Progenitor cell of endocrine pancreas (in vitro differentiated cells): ENCODE measurements around the gene ADAMTS12. TPM values are rescaled to one million over a fixed set of nuclear protein-coding genes. Genes with fewer than 3 reads are reported as not detected.

Experiments used
- DNase-seq: peaks from one replicate; pipeline ENCODE4 v3.0.0; 2021; ENCODE audit warnings: low spot score; ENCODE audit not compliant: unreplicated experiment
- H3K27ac Mint-ChIP-seq: 2 replicates; pipeline ENCODE4 v1.8.0; 2021; ENCODE audit warnings: mild to moderate bottlenecking, moderate library complexity, mixed read lengths
- H3K27me3 Mint-ChIP-seq: 2 replicates; pipeline ENCODE4 v1.8.0; 2021; ENCODE audit warnings: mixed read lengths
- H3K36me3 Mint-ChIP-seq: 2 replicates; pipeline ENCODE4 v1.8.0; 2022; ENCODE audit warnings: mixed read lengths; ENCODE audit not compliant: insufficient read depth
- H3K4me1 Mint-ChIP-seq: 2 replicates; pipeline ENCODE4 v1.8.0; 2021; ENCODE audit warnings: low read depth, mixed read lengths
- H3K4me3 Mint-ChIP-seq: 2 replicates; pipeline ENCODE4 v1.8.0; 2021; ENCODE audit warnings: low read depth, mild to moderate bottlenecking, moderate library complexity, mixed read lengths
- H3K9me3 Mint-ChIP-seq: 2 replicates; pipeline ENCODE4 v1.8.0; 2021; ENCODE audit warnings: low read depth, mixed read lengths
- total RNA-seq: library from RNA; stranded (reverse); gene quantifications from 2 replicates; pipeline ENCODE4 v1.2.1, GENCODE V29; 2021
- TF ChIP-seq, protein P1 (sequence below): fragments of 200-600 bp; sonication (generic); IDR thresholded peaks from one replicate; pipeline ENCODE4 v1.5.0; 2021; ENCODE audit warnings: antibody characterized with exemption, mild to moderate bottlenecking; ENCODE audit not compliant: unreplicated experiment

Gene ADAMTS12
- total RNA-seq, 1 donor from 2014 or later, result 5.2 TPM

DNA sequence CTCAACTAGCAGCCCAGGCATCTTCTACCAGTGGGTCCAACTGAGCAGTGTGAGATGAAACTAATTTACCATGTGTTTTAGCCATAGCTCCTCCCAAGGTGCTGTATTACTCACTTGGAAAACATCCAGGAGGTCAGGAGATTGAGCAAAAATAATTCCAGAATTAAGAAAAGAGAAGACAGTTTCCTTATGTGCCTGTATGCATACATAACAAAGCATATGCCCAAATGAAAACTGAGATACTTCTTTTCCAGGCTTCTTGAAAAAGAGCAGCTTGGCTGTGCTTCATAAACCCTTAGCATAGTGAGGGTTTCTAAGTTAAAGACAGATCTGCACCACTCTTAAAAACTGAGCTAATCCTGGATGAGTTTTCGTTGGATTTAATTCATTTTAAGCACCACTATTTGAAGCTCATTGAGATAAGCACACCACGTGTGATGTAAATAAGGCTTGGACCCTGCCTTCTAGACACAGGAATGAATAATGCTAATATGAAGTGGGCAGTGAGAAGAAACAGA, 119.4 kb downstream of the ADAMTS12 start:
- Mint-ChIP-seq H3K4me1 (no peaks in the 10 kb centered on the region), H3K4me3 (no peak overlapping the region), H3K9me3 (peaks cover 6% of the 10 kb centered on the region), H3K27ac (no peak overlapping the region), H3K36me3 (no peaks in the 10 kb centered on the region), H3K27me3 (no peaks in the 10 kb centered on the region)
- no peak for DNase-seq
- TF ChIP-seq, protein P1, sequence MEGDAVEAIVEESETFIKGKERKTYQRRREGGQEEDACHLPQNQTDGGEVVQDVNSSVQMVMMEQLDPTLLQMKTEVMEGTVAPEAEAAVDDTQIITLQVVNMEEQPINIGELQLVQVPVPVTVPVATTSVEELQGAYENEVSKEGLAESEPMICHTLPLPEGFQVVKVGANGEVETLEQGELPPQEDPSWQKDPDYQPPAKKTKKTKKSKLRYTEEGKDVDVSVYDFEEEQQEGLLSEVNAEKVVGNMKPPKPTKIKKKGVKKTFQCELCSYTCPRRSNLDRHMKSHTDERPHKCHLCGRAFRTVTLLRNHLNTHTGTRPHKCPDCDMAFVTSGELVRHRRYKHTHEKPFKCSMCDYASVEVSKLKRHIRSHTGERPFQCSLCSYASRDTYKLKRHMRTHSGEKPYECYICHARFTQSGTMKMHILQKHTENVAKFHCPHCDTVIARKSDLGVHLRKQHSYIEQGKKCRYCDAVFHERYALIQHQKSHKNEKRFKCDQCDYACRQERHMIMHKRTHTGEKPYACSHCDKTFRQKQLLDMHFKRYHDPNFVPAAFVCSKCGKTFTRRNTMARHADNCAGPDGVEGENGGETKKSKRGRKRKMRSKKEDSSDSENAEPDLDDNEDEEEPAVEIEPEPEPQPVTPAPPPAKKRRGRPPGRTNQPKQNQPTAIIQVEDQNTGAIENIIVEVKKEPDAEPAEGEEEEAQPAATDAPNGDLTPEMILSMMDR, result no peak

GRCh38 chr5:33769968-33770367, 121.8 kb downstream of the ADAMTS12 start:
- H3K9me3 Mint-ChIP-seq, result no peaks in the 10 kb centered on the region
- DNase-seq, result no peak
- TF ChIP-seq, protein P1, result no peak
- H3K4me1 Mint-ChIP-seq, result no peaks in the 10 kb centered on the region
- no peak overlapping the region for H3K27ac Mint-ChIP-seq
- H3K27me3 Mint-ChIP-seq, result no peaks in the 10 kb centered on the region
- H3K4me3 Mint-ChIP-seq, result no peak overlapping the region
- no peaks in the 10 kb centered on the region for H3K36me3 Mint-ChIP-seq

GRCh38 chr5:33769196-33769595, 122.6 kb downstream of the ADAMTS12 start:
- H3K27me3 Mint-ChIP-seq, result no peaks in the 10 kb centered on the region
- no peaks in the 10 kb centered on the region for H3K9me3 Mint-ChIP-seq
- no peaks in the 10 kb centered on the region for H3K36me3 Mint-ChIP-seq
- H3K4me3 Mint-ChIP-seq, result no peak overlapping the region
- no peak overlapping the region for H3K27ac Mint-ChIP-seq
- no peak for DNase-seq
- no peaks in the 10 kb centered on the region for H3K4me1 Mint-ChIP-seq
- TF ChIP-seq, protein P1, result no peak

DNA sequence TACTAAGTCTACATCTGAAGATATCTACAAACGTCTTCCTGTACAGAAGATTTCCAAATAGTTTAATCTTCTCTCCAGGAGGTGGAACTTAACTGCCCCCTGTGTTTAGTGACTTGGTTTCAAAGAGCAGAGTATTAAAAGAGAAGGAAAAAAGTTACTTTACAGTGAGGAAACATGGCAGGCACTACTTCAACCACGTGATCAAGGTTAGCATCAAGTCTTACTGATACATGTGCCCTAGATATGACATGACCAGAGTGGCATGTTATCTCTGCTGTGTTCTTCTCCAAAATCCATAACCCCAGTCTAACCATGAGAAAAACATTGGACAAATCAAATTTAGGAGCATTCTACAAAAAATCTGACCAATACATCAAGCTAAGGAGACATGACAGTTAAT, 125.8 kb downstream of the ADAMTS12 start:
- TF ChIP-seq, protein P1, result no peak
- Mint-ChIP-seq H3K4me3 (no peak overlapping the region), H3K36me3 (no peaks in the 10 kb centered on the region), H3K27ac (no peak overlapping the region), H3K9me3 (no peaks in the 10 kb centered on the region), H3K4me1 (no peaks in the 10 kb centered on the region), H3K27me3 (no peaks in the 10 kb centered on the region)
- no peak for DNase-seq

- Mint-ChIP-seq H3K4me3 (no peak overlapping the region), H3K27ac (no peak overlapping the region), H3K4me1 (no peaks in the 10 kb centered on the region), H3K27me3 (no peaks in the 10 kb centered on the region), H3K36me3 (no peaks in the 10 kb centered on the region), H3K9me3 (no peaks in the 10 kb centered on the region)
- TF ChIP-seq, protein P1, result no peak
- DNase-seq, result no peak
These were observed 127.0 kb downstream of the ADAMTS12 start for GRCh38 chr5:33764786-33765185.
